ENCODE results near the gene COPS8.

DNA sequence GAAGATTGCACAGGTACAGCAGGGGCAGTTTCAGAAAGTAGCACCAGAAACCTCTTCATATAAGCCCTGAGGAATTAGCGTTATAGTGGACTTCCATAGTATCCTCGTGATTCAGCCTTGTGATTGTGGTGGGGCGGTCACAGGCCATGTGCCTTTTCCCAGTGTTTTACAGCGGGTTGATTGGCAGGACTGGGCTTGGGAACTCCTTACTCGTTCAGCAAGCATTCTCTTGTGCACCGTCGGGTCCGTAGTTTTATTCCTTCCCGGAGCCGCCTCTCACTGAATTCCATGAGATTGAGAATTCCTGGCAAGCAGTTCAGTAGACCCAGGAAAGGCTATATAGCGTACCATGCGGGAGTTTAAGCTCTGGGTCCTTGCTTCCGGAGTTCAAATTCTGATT is 5.2 kb downstream of the COPS8 start:
- TF ChIP-seq EZH2 (IDR thresholded peaks at IDR 0.05; ENCODE audit: borderline replicate concordance) (no peak), CTCF (IDR thresholded peaks at IDR 0.05; ENCODE audit: poor library complexity) (no peak)

All from hepatocyte (in vitro differentiated cells).